HCT116 (cell line): ENCODE data around the gene RHEB.

ENCODE experiments used
- ATF3 ChIP-seq: IDR thresholded peaks from 2 replicates; pipeline ENCODE4 v1.6.1; 2012
- CBX3 ChIP-seq: IDR thresholded peaks from 2 replicates; pipeline ENCODE4 v1.6.1; 2012; ENCODE audit warnings: low read depth
- CEBPB ChIP-seq: IDR thresholded peaks from 2 replicates; pipeline ENCODE4 v1.6.1; 2012; ENCODE audit warnings: low read depth
- CTCF ChIP-seq, 3 experiments: fragments of 200-600 bp in 1 of 3; sonication (generic) in 1 of 3; IDR thresholded peaks in 2 of 3; conservative IDR thresholded peaks in 1 of 3; 2 replicates each; pipeline ENCODE4 v1.5.1; 2012 to 2017; ENCODE audit warnings: low read depth in 2 of 3, low read length in 2 of 3, antibody characterized with exemption in 1 of 3, borderline replicate concordance in 1 of 3, control low read depth in 1 of 3, mild to moderate bottlenecking in 1 of 3, mixed read lengths in 1 of 3, mixed run types in 1 of 3, moderate library complexity in 1 of 3; ENCODE audit not compliant: insufficient read depth in 1 of 3
- EGR1 ChIP-seq: IDR thresholded peaks from 2 replicates; pipeline ENCODE4 v1.6.1; 2012; ENCODE audit warnings: low read depth
- EZH2 ChIP-seq: fragments of 200-600 bp; sonication (generic); IDR thresholded peaks from 2 replicates; pipeline ENCODE4 v1.6.1; 2017; ENCODE audit warnings: antibody characterized with exemption, mixed run types
- FOSL1 ChIP-seq: IDR thresholded peaks from 2 replicates; pipeline ENCODE4 v1.6.1; 2012; ENCODE audit warnings: low read depth
- MAX ChIP-seq: IDR thresholded peaks from 2 replicates; pipeline ENCODE4 v1.6.1; 2012
- POLR2A ChIP-seq: IDR thresholded peaks from 2 replicates; pipeline ENCODE4 v1.7.0; 2011; ENCODE audit warnings: borderline replicate concordance; ENCODE audit not compliant: insufficient read depth, insufficient read length; ENCODE audit errors: extremely low read depth
- POLR2AphosphoS5 ChIP-seq: IDR thresholded peaks from 2 replicates; pipeline ENCODE4 v1.6.1; 2011; ENCODE audit warnings: mild to moderate bottlenecking, low read depth, low read length, moderate library complexity
- RAD21 ChIP-seq: IDR thresholded peaks from 2 replicates; pipeline ENCODE4 v1.6.1; 2012; ENCODE audit warnings: low read depth, mild to moderate bottlenecking
- REST ChIP-seq: IDR thresholded peaks from 2 replicates; pipeline ENCODE4 v1.6.1; 2012; ENCODE audit warnings: low read depth
- YY1 ChIP-seq: IDR thresholded peaks from 2 replicates; pipeline ENCODE4 v1.6.1; 2011; ENCODE audit warnings: low read length, low read depth, moderate library complexity, mild to moderate bottlenecking; ENCODE audit not compliant: insufficient replicate concordance; ENCODE audit errors: extremely low read depth
- ZNF274 ChIP-seq: fragments of 200-500 bp; sonication (Bioruptor generic); IDR thresholded peaks from 2 replicates; pipeline ENCODE4 v1.6.1; 2014; ENCODE audit warnings: mild to moderate bottlenecking, low read depth, low read length, inconsistent platforms

- TF ChIP-seq CTCF (IDR thresholded peaks at IDR 0.05 in 2 of 3, conservative IDR thresholded peaks at IDR 0.05 in 1 of 3; ENCODE audit: borderline replicate concordance in 1 of 3, insufficient read depth in 1 of 3, low read depth in 2 of 3, low read length in 2 of 3): no peak
- TF ChIP-seq EZH2: no peak
- no peak for TF ChIP-seq YY1
- no peak for TF ChIP-seq POLR2A
- no peak for TF ChIP-seq FOSL1
- TF ChIP-seq ATF3: no peak
- no peak for TF ChIP-seq POLR2AphosphoS5
- TF ChIP-seq EGR1: no peak
- no peak for TF ChIP-seq CEBPB
- TF ChIP-seq REST: no peak
- no peak for TF ChIP-seq CBX3
- TF ChIP-seq RAD21: no peak
- no peak for TF ChIP-seq ZNF274
- TF ChIP-seq MAX: no peak
Measured at GRCh38 chr7:151461096-151461941, 58.4 kb downstream of the RHEB start.
